Activated T-cell treated with anti-CD3 and anti-CD28 coated beads for 48 hours (primary cell): Measurements from ENCODE around the gene MTERF1.
"Not testable (repeated sequence)": the region's sequence is repeated elsewhere in the genome, so short reads cannot be mapped to it uniquely, and the experiment has no call there.

Experiments used
- DNase-seq: peaks from one replicate; pipeline ENCODE4 v3.0.0-alpha.2; 2020; ENCODE audit warnings: low read depth

Gene MTERF1

DNA sequence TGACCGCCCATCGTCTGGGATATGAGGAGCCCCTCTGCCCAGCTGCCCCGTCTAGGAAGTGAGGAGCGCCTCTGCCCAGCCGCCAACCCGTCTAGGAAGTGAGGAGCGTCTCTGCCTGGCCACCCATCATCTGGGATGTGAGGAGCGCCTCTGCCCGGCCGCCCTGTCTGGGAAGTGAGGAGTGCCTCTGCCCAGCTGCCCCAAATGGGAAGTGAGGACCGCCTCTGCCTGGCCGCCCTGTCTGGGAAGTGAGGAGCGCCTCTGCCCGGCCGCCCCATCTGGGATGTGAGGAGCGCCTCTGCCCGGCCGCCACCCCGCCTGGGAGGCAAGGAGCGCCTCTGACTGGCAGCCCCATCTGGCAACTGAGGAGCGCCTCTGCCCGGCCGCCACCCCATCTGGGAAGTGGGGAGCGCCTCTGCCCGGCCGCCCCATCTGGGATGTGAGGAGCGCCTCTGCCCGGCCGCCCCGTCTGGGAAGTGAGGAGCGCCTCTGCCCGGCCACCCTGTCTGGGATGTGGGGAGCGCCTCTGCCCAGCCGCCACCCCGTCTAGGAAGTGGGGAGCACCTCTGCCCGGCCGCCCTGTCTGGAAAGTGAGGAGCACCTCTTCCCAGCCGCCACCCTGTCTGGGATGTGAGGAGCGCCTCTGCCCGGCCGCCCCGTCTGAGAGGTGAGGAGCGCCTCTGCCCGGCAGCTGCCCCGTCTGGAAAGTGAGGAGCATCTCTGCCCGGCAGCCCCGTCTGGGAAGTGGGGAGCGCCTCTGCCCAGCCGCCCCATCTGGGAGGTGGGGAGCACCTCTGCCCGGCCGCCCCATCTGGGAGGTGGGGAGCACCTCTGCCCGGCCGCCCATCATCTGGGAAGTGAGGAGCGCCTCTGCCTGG lies 7.1 kb upstream of the MTERF1 start:
- DNase-seq, result not testable (repeated sequence)

- DNase-seq, result no peak
These were observed 3.3 kb upstream of the MTERF1 start for GRCh38 chr7:91883676-91884362.

GRCh38 chr7:91880016-91880412 lies 488 bp downstream of the MTERF1 start:
- no peak for DNase-seq

DNA sequence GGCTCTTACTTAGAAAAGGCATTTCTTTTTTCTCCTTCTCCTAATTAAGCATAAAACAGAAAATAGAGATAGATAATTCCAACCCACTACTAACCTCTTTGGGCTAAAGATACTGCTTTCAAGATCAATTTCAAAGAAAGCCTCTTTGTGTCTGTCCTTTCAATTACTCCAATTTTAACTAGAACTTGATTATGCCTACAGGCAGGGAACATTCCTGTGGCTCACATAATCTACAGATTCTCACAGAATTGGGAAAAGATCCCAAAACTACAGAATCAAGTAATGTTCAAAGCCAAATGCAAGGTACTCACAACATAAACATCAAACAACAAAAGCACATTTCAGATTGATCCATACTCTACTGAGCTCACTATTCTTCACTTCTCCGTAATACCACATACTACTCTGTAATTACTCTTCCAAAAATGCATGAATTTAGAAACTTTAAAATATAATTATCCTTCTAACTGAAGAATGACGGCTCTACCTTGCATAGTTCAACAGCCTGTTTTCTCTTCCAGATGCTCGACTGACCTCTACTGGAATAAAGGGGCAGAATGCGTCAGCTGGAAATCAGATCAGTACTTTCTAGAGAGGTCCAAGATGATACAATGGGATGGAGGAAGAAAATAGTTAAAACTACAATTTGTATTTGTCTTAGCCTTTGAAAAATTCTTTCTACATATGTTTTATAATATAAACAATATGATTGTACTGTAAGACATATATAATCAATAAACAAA lies 3.9 kb downstream of the MTERF1 start:
- DNase-seq, result no peak

DNA sequence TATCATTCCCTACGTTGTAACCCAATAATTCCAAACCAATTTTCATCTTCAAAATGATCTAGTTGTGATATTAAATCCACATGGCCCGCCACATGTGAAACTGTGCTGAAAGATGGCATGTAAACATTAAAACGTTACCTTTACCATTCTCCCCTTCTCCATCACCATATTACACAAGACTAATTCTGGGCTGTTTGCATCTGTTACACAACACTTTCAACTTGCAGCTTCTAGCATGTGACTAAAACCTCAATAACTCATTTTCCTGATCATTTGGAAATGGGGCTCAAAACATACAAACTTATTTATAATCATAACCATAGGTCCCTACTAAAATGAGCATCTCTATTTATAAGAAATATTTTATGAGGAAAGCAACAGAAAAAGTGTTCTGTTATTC lies 4.7 kb downstream of the MTERF1 start:
- no peak for DNase-seq

- no peak for DNase-seq
These were observed 7.6 kb downstream of the MTERF1 start for GRCh38 chr7:91872928-91873327.

- DNase-seq, result no peak
These were observed 8.4 kb downstream of the MTERF1 start for GRCh38 chr7:91872069-91872468.

DNA sequence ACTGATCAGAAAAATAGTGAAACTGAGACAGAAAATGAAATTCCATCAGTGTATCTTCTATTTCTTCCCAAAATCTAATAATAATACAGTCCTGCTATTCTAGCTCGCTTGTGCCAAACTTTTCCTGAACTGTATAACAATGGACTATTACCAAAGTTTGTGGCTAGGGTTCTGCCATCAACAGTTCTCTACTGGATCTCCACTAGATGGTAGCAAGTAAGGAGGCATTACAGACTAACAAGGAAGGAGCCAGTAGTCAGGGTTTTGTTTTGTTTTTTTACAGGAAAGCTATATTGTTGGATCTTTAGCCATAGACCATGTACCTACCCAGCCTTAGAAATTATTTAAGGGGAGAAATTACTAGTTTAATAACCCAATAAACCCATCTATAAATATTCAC lies 10.8 kb downstream of the MTERF1 start:
- DNase-seq, result no peak

DNA sequence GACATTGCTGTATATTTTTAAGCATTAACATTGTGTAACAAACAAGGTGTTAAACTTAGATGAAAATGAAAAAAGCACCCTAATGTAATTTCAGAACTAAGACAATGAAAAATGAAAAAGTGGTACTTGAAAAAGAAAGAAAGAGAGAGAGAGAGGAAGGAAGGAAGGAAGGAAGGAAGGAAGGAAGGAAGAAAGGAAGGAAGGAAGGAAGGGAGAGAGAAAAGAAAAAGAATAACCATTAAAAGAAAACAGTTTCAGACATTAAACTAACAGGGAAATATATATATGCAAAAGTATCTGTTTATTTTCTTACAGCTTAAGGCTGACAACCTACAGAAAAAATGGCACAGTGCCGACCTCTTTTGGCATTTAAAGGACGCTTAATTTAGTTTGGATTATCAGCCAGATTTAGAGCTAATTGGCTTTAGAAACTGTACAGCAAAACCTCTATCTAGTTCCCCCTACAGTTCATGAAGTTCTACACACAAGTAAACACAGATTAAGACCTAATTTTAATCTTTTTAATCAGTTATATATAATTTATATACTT lies 13.8 kb downstream of the MTERF1 start:
- DNase-seq, result no peak

DNA sequence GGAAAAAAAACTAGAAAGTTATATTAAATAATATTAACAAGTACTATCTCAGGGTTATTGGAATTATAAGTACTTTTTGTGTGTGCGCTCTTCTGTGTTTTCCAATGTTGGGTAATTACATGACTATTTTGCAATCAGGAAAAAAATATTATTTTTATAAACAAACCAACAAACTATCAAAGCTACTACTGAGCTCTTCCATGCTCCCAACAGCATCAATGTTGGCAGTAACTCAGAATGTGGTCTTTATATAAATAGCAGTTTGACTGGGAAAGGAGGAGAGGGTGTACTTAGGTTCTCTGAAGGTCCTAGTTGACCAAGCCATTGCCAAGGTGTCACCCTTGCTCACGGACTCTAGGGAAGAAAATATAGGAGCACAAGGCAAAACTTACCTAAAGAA lies 15.0 kb downstream of the MTERF1 start:
- no peak for DNase-seq

DNA sequence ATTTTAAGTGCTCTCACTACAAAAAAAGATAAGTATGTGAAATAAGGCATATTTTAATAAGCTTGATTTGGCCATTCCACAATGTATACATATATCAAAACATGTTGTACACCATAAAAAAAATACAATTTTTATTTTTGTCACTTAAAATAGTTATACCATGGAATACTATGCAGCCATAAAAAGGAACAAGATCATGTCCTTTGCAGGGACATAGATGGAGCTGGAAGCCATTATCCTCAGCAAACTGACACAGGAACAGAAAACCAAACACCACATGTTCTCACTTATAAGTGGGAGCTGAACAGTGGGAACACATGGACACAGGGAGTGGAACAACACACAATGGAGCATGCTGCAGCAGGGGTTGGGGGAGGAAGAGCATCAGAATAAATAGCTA lies 15.9 kb downstream of the MTERF1 start:
- not testable (repeated sequence) for DNase-seq

- no peak for DNase-seq
These were observed 16.4 kb downstream of the MTERF1 start for GRCh38 chr7:91864070-91864469.

DNA sequence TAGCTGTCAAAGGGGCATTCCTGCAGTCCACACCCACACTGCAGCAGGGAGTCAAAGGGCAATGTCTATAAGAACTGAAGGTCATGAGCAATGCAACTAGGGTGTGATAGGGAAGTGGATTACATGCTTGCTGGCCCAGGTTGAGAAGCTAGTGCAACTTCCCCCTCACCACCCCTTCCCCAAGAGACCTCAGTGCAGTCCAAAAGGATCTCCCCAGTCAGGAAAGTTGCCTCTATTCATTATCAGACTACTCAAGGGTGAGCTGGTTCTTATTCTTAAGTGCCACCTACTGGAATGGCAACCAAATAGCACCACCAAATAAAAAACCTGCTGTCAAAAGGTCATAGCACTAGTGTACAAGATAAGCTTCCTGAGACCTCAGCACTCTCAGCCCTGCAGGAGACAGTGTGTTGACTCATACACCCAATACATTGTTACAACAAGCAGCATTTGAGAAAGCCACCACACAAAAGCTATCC lies 28.2 kb downstream of the MTERF1 start:
- DNase-seq, result no peak

GRCh38 chr7:91850455-91850854 lies 30.0 kb downstream of the MTERF1 start:
- DNase-seq, result no peak

GRCh38 chr7:91847876-91848588 lies 32.5 kb downstream of the MTERF1 start:
- no peak for DNase-seq

DNA sequence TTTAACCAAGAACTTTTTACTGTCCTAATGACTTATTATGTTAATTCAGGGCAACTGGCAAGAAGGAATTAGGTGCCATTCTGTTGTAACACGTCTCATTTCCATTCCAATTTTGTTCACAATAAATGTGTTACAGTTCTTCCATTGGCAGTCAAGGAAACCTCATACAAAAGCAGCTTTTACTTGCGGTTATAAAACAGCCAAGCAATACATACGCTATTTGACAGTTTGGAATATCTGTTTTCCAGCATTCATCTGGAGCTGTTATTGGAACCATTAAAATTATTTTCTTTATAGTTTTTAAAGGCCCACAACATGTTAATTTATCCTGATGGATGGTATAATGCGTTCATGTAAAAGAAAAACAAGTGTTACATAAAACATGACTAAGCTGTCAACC lies 33.3 kb downstream of the MTERF1 start:
- DNase-seq, result no peak

DNA sequence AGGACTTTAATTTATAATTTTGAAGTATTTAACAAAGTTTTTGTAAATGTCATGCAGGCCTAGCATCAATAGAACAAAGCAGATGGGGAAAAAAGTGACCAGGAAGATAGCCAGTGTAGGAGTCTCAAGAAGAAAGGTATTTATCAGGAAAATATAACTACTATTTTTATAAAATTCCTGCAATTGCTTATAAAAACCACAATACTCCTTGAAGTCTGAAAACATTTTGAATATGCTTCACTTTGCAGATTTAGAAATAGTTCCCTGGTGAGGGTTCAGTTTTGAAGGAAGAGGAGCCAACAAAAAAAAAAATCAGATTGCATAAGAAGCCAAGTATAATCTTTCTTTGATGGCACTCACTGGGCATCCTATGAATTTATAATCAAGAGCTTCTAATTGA lies 34.1 kb downstream of the MTERF1 start:
- no peak for DNase-seq

DNA sequence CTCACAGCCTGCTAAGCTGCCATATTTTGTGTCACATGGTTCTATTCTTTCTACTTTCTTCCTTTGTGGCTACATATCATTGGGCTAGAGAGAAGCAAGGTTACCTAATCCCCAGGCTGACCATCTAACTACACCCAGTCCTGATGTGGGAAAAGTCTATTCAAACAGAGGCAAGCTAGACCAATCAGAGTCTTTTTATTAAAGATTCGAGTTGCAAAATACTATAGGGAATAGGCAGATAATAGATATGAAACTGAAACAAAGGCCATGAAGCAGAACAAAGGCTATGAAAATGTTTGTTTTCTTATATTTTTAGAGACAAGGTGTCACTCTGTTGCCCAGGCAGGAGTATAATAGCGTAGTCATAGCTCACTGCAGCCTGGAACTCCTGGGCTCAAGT lies 36.7 kb downstream of the MTERF1 start:
- DNase-seq, result no peak

DNA sequence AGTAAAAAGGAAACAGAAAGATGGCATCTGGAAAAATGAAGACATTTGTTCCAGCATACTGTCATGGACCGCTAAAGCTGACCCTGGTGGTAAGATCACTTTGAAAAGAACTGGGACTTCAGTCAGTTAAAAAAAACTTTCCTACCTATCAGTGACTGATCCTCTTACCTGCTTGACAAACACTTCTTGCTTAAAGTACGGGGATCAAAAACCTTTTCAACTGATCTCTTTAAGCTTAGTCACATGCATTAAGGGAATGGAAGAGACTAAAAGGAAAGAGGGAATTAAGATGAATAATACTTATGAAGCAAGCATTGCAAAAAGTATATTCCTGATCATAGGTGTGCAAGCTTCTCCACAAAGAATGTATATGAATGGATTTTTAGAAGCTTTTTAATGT lies 42.1 kb downstream of the MTERF1 start:
- no peak for DNase-seq

DNA sequence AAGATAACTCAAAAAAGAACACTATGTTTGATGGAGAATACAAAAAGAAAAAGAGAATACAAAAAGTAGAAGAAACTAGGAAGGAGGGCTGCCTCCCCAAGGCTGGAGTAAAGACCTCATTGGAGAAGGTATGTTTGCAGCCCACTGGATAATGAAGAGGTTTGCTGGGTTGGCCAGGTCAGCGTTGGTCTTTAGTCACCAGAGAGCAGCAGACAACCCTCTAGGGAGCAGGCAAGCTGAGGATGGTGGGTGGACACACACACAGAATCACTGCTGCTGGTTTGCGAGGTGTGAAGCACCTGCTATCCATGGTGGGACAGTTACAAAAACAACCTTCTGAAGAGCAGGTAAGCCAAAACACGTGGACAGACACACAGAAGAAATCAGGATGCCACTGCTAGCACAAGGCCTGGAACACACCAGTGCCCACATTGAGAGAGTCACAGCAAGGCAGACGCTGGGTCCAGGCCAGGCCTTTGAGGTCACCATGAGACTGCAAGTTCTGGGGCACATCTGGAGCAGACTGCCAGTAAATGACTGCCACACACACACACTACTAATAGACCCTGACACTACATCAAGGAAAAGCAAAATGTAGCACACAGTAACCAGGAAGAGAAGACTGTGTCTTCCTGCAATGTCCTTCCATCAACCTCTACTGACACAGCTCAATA lies 43.0 kb downstream of the MTERF1 start:
- DNase-seq, result no peak

DNA sequence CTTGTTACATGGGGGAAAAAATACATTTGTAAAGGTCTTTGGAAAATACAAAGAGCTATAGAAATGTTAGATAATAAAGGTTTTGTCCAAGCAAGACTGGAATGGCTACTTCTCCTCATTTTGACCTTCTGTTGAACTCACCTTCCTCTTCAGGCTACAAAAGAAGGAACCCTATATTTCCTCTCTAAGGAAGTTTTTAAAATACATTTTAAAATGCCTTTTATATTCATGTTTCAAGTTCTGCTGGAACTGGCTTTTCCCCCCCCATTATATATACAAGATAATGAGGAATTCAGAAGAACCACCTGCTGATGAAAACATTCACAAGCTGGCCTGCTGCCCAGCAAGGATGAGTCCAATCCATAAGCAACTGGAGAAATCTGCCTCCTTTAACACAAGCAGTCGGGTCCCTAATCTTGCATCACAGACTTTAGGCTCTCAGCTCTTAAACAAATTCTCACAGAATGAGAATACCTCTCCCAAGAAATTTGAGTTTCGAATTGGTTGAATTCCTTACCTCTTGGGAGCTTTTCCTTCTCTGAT lies 44.6 kb downstream of the MTERF1 start:
- no peak for DNase-seq
